Measurements from ENCODE around the gene GMNN. TPM values are rescaled to one million over a fixed set of nuclear protein-coding genes. Genes with fewer than 3 reads are reported as not detected.

Gene GMNN
- polyA plus RNA-seq, 1 donor (not counting 4 experiments of a cell fraction or from before 2014, with no cell fraction given) = 28.4 TPM

DNA sequence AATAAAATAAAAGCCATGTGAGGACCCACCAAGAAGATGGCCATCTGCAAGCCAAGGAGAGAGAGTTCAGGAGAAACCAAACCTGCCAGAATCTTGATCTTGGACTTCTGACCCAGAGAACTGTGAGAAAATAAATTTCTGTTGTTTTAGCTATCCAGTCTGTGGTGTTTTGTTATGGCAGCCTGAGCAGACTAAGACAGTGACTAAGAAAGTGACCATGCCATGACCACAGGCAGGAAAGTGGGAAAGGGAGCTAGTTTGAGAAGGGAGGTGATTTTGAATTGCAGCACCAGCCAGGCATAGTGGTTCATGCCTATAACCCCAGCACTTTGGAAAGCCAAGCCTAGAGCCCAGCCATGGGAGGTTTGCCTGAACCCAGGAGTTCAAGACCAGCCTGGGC lies 33.9 kb upstream of the GMNN start:
- Histone ChIP-seq H3K36me3 (ENCODE audit: control insufficient read depth in 2 of 2, extremely low read depth in 1 of 2, insufficient read depth in 2 of 2, low read length in 2 of 2) (no peaks in the 10 kb centered on the region), H3K4me2 (ENCODE audit: control insufficient read depth, extremely low read depth, insufficient read depth, low read depth, low read length) (no peak overlapping the region), H3K9me1 (ENCODE audit: control insufficient read depth, extremely low read depth, insufficient read depth, low read length) (no peaks in the 10 kb centered on the region), H3K4me1 (ENCODE audit: control insufficient read depth, extremely low read depth, insufficient read depth, low read length) (peaks cover 22% of the 10 kb centered on the region), H3K27ac (ENCODE audit: control insufficient read depth, insufficient read depth, low read length) (no peak overlapping the region), H3K9ac (ENCODE audit: control insufficient read depth, extremely low read depth, insufficient read depth, low read length) (no peak overlapping the region), H3K4me3 (ENCODE audit: control insufficient read depth in 2 of 3, extremely low read depth in 1 of 3, insufficient read depth in 2 of 3, low read depth in 1 of 3, low read length in 3 of 3) (no peak overlapping the region), H3K27me3 (ENCODE audit: control insufficient read depth, extremely low read depth, insufficient read depth, low read length) (no peaks in the 10 kb centered on the region), H3K9me3 (ENCODE audit: control insufficient read depth, low read depth, low read length) (no peaks in the 10 kb centered on the region), H3K79me2 (ENCODE audit: control insufficient read depth, insufficient read depth, low read length) (no peaks in the 10 kb centered on the region), H2AFZ (ENCODE audit: control insufficient read depth, low read length) (no peak overlapping the region), H4K20me1 (ENCODE audit: control insufficient read depth, extremely low read depth, insufficient read depth, low read length) (no peaks in the 10 kb centered on the region)
- TF ChIP-seq EZH2 (IDR thresholded peaks at IDR 0.05; ENCODE audit: low read length) = no peak
- TF ChIP-seq, protein P1, sequence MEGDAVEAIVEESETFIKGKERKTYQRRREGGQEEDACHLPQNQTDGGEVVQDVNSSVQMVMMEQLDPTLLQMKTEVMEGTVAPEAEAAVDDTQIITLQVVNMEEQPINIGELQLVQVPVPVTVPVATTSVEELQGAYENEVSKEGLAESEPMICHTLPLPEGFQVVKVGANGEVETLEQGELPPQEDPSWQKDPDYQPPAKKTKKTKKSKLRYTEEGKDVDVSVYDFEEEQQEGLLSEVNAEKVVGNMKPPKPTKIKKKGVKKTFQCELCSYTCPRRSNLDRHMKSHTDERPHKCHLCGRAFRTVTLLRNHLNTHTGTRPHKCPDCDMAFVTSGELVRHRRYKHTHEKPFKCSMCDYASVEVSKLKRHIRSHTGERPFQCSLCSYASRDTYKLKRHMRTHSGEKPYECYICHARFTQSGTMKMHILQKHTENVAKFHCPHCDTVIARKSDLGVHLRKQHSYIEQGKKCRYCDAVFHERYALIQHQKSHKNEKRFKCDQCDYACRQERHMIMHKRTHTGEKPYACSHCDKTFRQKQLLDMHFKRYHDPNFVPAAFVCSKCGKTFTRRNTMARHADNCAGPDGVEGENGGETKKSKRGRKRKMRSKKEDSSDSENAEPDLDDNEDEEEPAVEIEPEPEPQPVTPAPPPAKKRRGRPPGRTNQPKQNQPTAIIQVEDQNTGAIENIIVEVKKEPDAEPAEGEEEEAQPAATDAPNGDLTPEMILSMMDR (optimal IDR thresholded peaks at IDR 0.05 in 1 of 3, IDR thresholded peaks at IDR 0.05 in 1 of 3, conservative IDR thresholded peaks at IDR 0.05 in 1 of 3; ENCODE audit: extremely low read depth in 1 of 3, insufficient read depth in 2 of 3, low read length in 3 of 3) = no peak
- FAIRE-seq = no peak
- DNase-seq (ENCODE audit: low read depth, low spot score) = no peak
- dilution Hi-C loops (cut with MboI; ENCODE audit: extremely low pct_ligation_motif_present, low sequenced_read_pairs) = no loop called here

DNA sequence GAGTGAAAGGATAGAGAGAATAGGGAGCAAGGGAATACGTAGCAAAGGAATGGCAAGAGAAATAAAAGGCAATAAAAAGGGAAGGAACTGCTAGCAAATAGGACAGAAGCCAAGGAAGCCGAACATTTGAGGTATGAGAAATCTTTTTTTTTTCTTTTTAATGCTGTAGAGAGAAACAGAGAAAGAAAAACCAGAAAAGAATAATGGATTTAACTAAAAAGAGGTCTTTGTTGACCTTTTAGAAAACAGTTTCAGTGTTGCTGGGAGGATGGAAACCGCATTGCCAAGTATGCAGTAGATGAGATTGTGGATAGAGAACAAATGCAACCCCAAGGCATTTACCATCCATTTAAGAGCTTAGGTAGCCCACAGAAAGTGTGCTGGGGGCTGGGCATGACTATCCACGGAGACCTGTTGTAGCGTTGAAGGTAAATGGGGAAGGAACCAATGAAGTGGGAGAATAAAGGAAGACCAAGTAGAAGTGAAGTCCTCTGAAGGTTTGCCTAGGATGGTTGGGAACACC lies 32.5 kb upstream of the GMNN start:
- dilution Hi-C loops (cut with MboI; ENCODE audit: extremely low pct_ligation_motif_present, low sequenced_read_pairs) = no loop called here
- Histone ChIP-seq H3K27me3 (ENCODE audit: control insufficient read depth, extremely low read depth, insufficient read depth, low read length) (no peaks in the 10 kb centered on the region), H3K9me1 (ENCODE audit: control insufficient read depth, extremely low read depth, insufficient read depth, low read length) (no peaks in the 10 kb centered on the region), H3K4me1 (ENCODE audit: control insufficient read depth, extremely low read depth, insufficient read depth, low read length) (peaks cover 22% of the 10 kb centered on the region), H3K9ac (ENCODE audit: control insufficient read depth, extremely low read depth, insufficient read depth, low read length) (no peak overlapping the region), H3K36me3 (ENCODE audit: control insufficient read depth in 2 of 2, extremely low read depth in 1 of 2, insufficient read depth in 2 of 2, low read length in 2 of 2) (no peaks in the 10 kb centered on the region), H3K79me2 (ENCODE audit: control insufficient read depth, insufficient read depth, low read length) (no peaks in the 10 kb centered on the region), H3K4me3 (ENCODE audit: control insufficient read depth in 2 of 3, extremely low read depth in 1 of 3, insufficient read depth in 2 of 3, low read depth in 1 of 3, low read length in 3 of 3) (no peak overlapping the region), H3K9me3 (ENCODE audit: control insufficient read depth, low read depth, low read length) (no peaks in the 10 kb centered on the region), H3K4me2 (ENCODE audit: control insufficient read depth, extremely low read depth, insufficient read depth, low read depth, low read length) (peak overlapping the region; percentile 90), H4K20me1 (ENCODE audit: control insufficient read depth, extremely low read depth, insufficient read depth, low read length) (no peaks in the 10 kb centered on the region), H2AFZ (ENCODE audit: control insufficient read depth, low read length) (peak overlapping the region; percentile 67), H3K27ac (ENCODE audit: control insufficient read depth, insufficient read depth, low read length) (peak overlapping the region; percentile 95)
- FAIRE-seq (no peak), DNase-seq (ENCODE audit: low read depth, low spot score) (no peak)
- no peak for TF ChIP-seq EZH2 (IDR thresholded peaks at IDR 0.05; ENCODE audit: low read length)
- TF ChIP-seq, protein P1 (optimal IDR thresholded peaks at IDR 0.05 in 1 of 3, IDR thresholded peaks at IDR 0.05 in 1 of 3, conservative IDR thresholded peaks at IDR 0.05 in 1 of 3; ENCODE audit: extremely low read depth in 1 of 3, insufficient read depth in 2 of 3, low read length in 3 of 3) = no peak

Data from keratinocyte (primary cell).